Lower leg skin (tissue), 3 donors: Measurements from ENCODE around the gene ZNF641.

Experiments
- CTCF ChIP-seq, 3 donors: fragments of 450-650 bp; IDR thresholded peaks; one replicate each; pipeline ENCODE4 v1.5.1; 2016; ENCODE audit warnings: antibody characterized with exemption in 3 of 3, mild to moderate bottlenecking in 3 of 3, moderate library complexity in 2 of 3
- POLR2A ChIP-seq, 2 donors: fragments of 450-650 bp; IDR thresholded peaks; one replicate each; pipeline ENCODE4 v1.6.1; 2016 to 2017; ENCODE audit warnings: antibody characterized with exemption in 2 of 2, mild to moderate bottlenecking in 1 of 2, moderate library complexity in 1 of 2

- TF ChIP-seq CTCF (IDR thresholded peaks at IDR 0.05) (no peak), POLR2A (IDR thresholded peaks at IDR 0.05) (no peak)
Observed at GRCh38 chr12:48356041-48356768, 5.5 kb upstream of the ZNF641 start.
